Measurements from ENCODE around the gene HYDIN.
A peak's percentile ranks its signal among the peaks of the same experiment; 100 is the strongest.

HYDIN gene

DNA sequence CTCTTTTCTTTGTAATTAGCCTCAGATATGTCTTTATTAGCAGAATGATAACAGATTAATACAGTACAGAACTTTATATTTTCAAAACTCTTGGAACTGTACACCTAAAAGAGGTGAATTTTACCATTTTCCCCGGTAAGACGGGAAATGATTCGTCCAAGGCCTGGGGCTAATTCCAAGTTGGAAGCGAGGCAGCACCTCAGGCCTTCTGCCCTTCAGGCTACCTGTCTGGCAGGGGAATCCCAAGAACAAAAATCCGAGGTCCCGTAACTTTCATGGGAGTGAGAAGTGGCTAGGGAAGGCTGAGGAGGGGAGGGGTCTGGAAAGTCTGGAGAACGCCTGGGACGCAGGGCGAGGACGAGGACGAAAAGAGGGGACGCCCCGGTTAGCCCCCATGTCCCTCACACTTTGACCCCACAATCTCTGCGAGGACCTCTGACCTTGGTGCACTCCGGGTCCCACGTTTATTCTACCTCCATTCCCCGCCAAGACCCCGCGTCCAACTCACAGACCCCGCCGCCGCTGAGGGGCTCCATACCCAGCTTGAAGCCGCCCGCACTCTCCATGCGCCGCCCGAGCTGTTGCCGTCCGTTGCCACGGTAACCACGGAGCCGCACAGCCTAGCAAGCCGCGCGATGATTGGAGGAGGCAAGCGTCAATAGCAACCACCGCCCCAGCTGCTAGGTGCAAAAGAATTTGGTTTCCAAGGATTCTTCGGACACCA, at the start of gene HYDIN:
HYDIN (minus strand) TSS at position 601 of the 724 bp plus-strand sequence. CDS start 43,827 bp downstream, outside the sequence.
- peak; percentile 8 for DNase-seq (ENCODE audit: low spot score)

DNA sequence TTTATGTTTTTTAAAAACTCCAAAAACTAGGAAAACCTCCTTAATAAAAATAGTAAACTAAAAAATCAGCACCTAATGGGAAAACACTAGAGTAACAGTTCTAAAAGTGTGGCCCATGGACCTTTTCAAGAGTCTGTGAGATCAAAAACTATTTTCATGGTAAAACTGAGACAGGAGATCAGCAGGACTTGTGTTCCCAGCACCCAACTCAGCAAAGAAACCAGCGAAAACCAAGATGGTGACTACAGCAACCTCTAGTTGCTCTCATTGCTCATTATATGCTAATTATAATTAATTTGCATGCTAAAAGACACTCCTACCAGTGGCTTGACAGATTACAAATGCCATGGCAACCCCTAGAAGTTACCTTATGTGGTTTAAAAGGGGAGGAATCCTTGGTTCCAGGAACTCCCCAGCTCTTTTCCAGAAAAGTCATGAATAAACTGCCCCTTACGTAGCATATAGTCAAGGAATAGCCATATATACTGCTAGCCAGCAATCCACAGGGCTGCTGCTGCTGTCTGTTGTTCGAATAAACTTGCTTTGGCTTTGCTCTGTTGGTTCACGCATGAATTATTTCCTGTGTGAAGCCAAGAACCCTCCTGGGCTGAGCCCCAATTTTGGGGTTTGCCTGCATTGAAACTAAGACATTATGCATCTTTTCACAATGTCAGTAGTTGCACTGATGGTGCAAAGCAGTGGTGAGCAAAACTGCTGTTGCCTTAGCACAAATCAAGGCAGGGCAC, 46.2 kb upstream of the HYDIN start:
- DNase-seq (ENCODE audit: low spot score): no peak

DNA sequence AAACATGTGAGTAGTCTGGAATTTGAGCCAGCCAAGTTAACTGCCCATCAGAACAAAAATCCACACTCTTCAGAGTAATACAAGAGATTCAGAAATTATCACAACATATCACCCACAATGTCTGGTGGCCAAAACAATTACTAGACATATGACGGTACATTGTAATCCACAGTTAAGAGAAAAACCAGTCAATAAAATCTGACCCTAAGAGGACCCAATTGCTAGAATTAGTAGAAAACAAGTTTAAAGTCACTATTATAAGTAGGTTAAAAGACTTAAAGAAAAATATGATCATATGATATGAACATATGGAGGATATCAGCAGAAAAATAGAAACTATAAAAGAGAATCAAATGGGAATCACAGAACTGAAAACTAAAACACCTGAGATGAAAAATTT, 42.9 kb upstream of the HYDIN start:
- no peak for DNase-seq (ENCODE audit: low spot score)

DNA sequence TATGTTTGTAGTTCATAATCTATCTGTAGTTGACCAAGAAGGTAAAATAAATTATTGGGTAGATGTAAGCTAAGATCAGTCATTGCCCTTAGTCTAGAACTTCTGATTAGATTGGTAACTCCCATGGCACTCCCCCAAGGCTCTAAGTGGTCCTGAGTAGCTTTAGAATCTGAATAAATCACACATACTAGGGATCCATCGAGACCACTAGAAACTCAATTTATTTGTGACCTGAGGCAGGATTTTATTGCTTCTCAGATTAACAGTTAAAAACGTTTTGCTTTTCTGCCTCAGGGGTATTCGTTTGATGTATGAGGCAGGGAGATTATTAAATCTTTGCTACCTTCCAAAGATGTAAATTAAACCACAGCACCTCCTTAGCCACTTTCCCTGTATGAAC, 33.8 kb upstream of the HYDIN start:
- no peak for DNase-seq (ENCODE audit: low spot score)

DNA sequence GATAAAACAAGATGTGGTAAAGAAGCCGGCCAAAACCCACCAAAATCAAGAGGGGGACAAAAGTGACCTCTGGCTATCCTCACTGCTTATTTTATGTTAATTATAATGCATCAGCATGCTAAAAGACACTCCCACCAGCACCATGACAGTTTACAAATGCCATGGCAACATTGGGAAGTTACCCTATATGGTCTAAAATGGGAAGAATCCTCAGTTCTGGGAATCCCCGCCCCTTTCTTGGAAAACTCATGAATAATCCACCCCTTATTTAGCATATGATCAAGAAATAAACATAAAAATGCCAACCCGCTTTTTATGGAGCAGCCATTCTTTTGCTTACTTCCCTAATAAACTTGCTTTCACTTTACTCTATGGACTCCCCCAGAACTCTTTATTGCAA, 33.1 kb upstream of the HYDIN start:
- DNase-seq (ENCODE audit: low spot score): no peak

DNA sequence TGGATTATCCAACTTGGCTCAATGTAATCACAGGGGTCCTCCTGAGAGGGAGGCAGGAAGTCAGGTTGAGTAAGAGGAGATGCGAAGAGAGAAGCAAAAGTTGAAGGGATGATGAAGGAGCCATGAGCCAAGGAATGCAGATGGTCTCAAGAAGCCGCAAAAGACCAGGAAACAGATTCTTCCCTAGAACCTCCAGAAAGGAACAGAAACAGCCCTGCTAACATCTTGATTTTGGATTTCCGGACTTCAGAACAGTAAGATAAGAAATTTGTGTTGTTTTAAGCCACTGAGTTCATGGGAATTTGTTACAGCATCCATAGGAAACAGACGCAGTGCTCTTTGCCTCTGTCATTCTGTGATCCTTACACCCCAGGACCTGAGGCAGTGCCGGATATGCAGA, 31.9 kb upstream of the HYDIN start:
- no peak for DNase-seq (ENCODE audit: low spot score)

DNA sequence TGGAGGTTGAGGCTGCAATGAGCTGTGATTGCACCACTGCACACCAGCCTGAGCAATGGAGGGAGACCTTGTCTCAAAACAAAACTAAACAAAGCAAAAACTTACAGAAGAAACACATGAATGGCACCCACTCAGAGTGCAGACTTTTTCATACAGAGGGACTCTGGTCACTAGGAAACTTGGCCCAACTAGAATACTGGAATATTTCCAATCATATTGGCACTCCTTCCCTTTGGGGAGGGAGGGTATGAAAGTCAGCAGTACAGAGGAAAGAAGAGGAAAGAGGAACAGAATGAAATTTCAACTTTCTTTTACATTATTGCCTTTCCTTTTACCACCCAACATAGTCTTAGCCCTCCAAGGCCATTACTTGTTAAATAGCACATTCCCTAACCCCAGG, 30.5 kb upstream of the HYDIN start:
- no peak for DNase-seq (ENCODE audit: low spot score)

DNA sequence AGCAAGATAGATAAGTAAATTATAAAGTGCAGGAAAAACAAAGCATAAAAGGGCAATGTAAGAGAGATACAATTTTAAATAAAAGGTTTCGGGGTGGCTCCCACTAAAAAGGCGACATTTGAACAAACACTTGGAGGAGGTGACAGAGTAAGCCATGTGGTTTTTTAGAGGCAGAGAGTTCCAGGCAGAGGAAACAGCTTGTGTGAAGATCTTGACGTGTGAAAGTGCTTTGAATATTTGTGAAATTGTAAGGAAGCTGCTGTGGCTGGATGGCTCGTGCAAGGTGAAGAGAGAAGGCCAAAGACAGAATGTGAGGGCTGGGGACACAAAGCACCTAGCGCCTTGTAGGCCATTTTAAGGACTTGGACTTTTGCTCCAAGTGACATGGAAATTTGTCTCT, 28.6 kb upstream of the HYDIN start:
- DNase-seq (ENCODE audit: low spot score): no peak

DNA sequence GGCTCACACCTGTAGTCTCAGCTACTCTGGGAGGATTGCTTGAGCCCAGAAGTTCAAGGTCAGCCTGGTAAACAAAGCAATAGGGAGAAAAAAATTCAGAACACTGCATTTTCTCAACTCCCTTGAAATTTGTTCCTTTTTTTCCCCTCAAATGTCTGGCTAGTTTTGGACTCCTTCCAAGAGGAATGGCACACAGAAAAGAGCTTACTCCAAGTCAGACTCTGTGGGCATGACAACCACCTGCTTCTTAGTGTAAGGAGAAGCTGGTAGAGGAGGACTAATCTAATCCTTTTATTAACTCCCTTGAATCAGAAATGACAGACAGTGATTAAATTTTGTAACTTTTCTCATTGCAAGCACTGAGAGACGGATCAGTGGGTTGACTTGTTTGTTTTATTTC, 27.9 kb upstream of the HYDIN start:
- DNase-seq (ENCODE audit: low spot score): no peak

DNA sequence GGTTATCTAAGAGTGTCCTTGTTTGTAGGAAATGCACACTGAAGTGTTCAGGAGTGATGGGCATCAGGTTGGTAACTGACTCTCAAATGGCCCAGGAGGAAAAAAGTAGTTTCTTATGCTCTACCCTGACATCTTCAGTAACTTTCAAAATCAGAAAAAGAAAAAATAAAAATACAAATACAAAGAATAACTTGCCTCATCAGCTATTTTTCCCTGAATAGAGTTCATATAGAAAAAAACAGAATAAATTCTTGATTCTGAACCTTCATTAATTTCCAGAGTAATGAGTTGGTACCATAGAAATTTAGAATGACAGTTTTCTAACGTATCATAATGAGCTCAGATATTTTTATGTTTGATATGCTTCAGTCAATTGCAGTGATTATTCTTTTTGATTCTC, 27.2 kb upstream of the HYDIN start:
- no peak for DNase-seq (ENCODE audit: low spot score)

DNA sequence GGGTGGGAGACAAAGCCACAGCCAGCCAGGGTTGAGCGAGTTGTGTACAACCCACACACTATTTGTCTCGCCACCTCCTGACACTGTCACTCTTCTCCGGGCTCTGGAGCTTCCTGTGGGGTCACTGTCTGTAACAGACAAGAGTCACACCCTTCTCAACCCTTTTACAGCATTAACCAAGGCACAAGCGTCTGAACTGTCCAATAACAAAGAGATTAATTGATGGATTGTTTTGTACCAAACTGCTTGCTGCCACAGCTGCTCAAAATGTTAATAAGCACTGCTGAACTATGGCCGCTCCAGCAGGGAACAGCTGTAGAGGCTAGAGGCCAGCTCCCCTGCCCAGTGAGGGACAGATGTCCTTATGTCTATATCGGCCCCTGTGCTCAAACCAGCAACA, 25.2 kb upstream of the HYDIN start:
- no peak for DNase-seq (ENCODE audit: low spot score)

DNA sequence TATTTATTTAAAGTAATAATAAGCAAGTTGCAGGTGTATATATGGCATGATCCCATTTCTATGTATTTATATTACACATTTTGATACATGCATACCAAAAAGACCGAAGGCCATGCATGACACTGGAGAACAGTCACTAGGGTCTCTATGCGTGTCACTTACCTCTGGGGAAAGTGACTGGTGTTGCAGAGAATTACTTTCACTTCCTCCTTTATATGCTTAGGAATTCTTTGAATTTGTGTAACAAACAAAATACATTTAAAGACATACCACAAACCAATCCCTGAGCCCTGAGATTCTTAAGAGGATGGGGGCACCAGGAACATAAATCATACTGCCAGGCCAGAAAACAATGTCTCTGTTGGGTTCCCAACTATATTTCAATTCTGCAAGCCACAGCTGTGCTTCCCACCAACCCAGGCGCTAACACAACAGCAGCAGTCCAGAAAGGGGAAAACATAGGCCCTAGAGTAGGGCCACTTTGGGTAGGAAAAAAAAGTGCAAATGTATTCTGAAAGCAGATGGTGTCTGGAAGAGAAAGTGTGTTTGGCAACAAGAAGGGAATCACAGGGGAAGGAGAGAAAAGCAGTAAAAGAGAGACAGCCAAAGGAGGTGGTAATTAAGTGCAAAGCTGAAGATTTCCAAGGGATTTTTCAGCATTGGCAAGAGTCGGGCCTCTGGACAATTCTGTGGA, 24.5 kb upstream of the HYDIN start:
- no peak for DNase-seq (ENCODE audit: low spot score)

DNA sequence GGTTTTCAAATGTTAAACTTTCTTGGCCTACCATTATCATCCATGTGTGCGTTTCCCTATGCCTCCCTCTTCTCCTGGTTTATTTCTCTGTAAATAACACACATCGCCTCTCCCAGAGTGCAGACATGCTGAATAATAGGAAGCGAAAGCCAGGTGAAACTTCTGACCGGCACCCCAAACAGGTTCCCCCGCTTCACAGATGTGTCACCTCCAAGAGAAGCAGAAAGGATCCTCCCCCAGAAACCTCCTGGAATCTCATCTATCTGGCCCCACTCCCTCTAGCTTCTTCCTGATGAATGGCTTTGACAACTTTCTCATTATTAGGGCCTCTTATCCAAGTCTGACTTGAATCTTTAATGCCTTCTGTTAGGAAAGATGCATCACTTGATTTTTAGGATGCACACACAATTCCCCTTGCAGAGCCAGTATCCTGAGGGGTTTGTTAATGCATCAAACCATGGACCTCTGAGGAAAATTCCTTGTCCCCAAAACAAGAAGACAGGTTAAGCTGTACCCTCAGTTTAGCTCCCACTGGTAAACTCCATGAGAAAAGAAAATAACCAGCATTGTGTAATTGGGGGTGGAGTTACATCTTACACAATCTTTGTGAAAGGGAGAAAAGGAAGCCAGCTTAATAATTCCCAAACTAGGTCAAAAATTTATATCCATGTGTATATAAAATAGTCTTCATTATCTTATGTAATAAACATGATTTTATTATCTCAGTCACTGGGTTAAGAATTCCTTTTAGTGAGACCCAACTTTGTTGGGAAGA, 20.1 kb upstream of the HYDIN start:
- DNase-seq (ENCODE audit: low spot score): no peak

DNA sequence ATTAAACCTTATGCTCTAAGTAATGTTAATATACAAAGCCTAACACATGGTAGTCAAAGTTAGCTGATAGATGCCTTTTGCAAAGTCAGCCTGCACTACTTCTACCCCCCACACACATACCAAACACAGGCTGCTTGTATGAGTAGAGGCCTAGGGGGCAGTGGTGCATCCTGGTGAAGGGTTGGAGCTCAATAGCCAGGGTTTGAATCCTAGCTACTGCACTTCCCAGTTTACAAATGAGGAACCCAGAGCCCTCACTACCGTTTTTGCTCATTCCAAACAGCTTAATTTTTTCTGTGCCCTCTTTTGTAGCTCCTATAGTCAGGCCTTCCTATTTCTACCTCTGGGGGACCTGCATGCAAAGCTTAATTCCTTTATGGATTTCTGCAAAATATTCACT, 18.9 kb upstream of the HYDIN start:
- no peak for DNase-seq (ENCODE audit: low spot score)

DNA sequence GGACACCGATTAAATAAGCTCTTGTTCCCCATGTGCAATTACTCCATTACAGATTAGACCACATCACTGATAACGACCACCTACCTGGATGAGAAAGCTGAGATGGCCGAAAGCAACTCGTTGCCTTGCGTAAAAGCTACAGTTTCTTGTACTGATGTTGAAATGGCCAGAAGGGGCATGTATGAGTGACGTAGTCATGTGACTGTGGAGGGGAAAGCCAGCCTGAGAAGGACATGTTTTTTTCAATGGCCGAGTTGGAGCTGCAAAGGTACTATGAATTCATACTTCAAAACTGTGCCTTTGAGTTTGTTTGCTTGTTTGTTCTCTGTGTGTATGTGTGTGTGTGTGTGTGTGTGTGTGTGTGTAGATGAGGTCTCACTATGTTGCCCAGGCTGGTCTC, 17.0 kb upstream of the HYDIN start:
- DNase-seq (ENCODE audit: low spot score): no peak

DNA sequence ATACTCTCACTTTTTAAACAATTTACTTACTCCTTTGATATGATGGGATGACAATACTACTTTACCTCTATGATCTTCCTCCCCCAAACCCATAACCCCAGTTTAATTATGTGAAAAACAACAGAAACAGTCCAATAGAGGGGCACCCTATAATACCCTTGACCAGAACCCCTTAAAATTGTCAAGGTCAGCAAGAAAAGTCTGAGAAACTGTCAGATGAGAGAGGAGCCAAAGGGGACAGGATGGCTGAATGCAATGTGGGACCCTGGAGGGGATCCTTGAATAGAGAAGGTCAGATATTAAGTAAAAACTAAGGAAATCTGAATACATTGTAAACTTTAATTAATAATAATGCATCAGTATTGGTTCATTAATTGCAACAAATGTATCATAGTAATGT, 15.8 kb upstream of the HYDIN start:
- no peak for DNase-seq (ENCODE audit: low spot score)

DNA sequence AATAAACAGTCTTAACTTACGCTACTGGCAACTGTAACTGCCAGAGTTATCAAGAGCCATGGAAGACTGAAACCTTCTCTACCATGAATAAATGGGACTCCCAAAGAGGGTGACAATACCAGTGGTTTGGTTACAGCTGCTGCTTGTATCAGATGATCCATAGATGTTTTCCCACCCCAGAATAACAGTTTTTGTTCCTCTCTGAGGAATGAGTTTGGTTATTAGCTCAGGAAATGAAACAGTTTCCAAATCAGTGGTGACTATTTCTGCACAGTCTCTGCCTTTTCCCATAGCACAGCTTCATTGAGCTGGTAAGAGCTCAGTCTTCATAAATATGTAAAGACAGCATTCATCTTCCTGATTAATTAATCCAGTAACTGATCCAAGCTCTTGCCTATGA, 14.0 kb upstream of the HYDIN start:
- no peak for DNase-seq (ENCODE audit: low spot score)

DNA sequence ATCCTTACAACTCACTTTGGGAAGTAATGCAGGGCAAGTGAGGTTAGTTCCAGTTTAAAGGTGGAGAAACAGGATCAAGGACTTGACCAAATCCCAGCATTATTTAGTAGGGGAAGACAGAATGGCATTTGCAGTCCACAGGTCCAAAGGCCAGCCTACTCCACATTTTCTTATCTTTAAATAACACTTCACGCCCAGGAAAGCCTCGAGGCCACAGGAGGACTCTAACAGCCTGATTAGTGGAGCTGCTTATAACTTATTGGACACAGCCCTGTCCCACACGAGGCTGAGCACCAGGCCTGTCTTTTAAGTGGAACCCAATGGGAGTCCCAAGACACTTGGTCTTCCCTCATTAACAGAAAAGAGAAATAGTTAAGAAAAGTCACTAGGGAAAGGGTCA, 12.1 kb upstream of the HYDIN start:
- DNase-seq (ENCODE audit: low spot score): no peak

DNA sequence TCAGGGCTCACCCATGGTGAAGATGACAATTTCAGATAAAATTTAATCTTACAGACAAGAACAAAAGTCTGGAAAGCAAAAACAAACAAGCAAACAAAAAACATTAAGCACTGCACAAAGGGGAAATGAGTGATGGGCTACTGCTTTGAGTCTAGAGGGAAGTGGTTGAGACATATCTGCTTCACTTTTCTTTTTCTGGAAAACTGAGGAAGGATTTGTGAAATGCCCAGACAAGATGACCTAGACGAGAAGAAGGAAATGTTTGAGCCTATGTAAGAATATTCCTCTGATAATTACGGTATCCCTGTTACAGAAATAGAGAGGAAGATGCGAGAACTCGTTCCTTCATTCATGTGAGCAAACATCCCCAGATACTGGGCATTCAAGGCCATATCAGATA, 11.5 kb upstream of the HYDIN start:
- no peak for DNase-seq (ENCODE audit: low spot score)

DNA sequence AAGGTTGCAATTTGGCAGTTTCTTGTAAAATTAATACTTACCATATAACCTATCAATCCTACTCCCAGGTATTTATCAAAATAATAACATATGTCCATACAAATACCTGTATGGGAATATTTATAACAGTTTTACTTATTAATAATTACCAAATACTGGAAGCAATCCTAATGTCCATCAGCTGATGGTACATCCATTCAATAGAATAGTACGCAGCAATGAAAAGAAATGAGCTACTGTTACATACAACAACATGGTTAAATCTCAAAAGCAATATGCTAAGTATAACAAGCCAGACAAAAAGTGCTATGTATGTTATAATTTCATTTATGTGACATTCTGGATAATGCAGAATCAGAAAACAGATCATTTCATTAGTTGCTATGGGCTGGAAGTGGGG, 1.2 kb downstream of the HYDIN start:
- no peak for DNase-seq (ENCODE audit: low spot score)

DNA sequence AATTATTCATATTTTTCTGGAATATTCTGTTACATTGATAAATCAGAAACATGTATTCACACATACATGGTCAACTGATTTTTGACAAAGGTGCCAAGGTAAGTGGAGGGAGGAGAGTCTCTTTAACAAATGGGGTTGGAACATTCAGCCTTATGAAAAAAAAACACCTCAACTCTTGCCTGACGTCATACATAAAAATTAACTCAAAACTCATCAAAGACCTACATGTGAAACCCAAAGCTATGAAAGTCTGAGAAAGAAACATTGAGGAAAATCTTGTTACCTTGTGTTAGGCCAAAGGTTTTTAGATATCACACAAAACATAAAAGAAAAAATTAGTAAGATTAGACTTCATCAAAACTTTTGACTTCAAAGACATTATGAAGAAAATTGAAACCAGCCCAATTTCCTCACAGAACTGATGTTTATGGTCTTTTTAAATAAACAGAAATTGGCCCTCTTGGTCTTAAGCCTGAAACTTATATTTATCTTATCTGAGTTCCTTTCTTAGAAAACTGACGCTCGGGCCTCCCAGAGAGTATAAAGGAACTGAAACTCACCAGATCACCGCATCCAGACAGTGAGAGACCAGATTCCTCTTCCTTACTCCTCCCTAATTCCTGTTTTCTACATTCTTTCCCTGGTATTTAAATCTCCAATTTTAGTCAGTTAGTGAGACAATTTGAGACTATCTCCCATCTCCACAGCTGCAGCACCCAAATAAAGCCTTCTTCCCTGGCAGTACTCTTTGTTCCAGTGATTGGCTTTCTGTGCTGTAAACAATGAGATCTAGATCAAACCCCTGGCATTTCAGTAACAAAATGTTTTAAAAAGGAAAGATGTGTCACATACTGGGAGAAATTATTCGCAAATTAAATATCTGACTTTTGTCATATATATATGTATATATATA, 4.0 kb downstream of the HYDIN start:
- DNase-seq (ENCODE audit: low spot score): no peak

Data from hepatic stellate cell (primary cell).